ENCODE results near the gene RDX.
A peak's percentile ranks its signal among the peaks of the same experiment; 100 is the strongest.

The RDX gene

GRCh38 chr11:110172468-110173065, 123.8 kb downstream of the RDX start:
- no peak for DNase-seq (ENCODE audit: low read depth)

GRCh38 chr11:110169738-110170137, 126.7 kb downstream of the RDX start:
- no peak for DNase-seq (ENCODE audit: low read depth)

- no peak for DNase-seq (ENCODE audit: low read depth)
Measured at GRCh38 chr11:110168033-110168803, 128.2 kb downstream of the RDX start.

GRCh38 chr11:110165039-110165925, 131.1 kb downstream of the RDX start:
- DNase-seq (ENCODE audit: low read depth) = no peak

- DNase-seq (ENCODE audit: low read depth) = no peak
Measured at GRCh38 chr11:110162216-110162615, 134.2 kb downstream of the RDX start.

- DNase-seq (ENCODE audit: low read depth) = no peak
Measured at GRCh38 chr11:110161061-110161460, 135.4 kb downstream of the RDX start.

- DNase-seq (ENCODE audit: low read depth) = no peak
Measured at GRCh38 chr11:110160437-110160836, 136.0 kb downstream of the RDX start.

GRCh38 chr11:110160016-110160415, 136.4 kb downstream of the RDX start:
- no peak for DNase-seq (ENCODE audit: low read depth)

- no peak for DNase-seq (ENCODE audit: low read depth)
Measured at GRCh38 chr11:110159476-110159875, 136.9 kb downstream of the RDX start.

GRCh38 chr11:110158317-110159200, 137.9 kb downstream of the RDX start:
- no peak for DNase-seq (ENCODE audit: low read depth)

- no peak for DNase-seq (ENCODE audit: low read depth)
Measured at GRCh38 chr11:110156503-110156902, 139.9 kb downstream of the RDX start.

GRCh38 chr11:110153474-110153873, 142.9 kb downstream of the RDX start:
- DNase-seq (ENCODE audit: low read depth) = peak; percentile 31

- DNase-seq (ENCODE audit: low read depth) = no peak
Measured at GRCh38 chr11:110152199-110152598, 144.2 kb downstream of the RDX start.

GRCh38 chr11:110148775-110149744, 147.4 kb downstream of the RDX start:
- no peak for DNase-seq (ENCODE audit: low read depth)

GRCh38 chr11:110147962-110148709, 148.3 kb downstream of the RDX start:
- peak; percentile 21 for DNase-seq (ENCODE audit: low read depth)

- no peak for DNase-seq (ENCODE audit: low read depth)
Measured at GRCh38 chr11:110141812-110142211, 154.6 kb downstream of the RDX start.

GRCh38 chr11:110134110-110134509, 162.3 kb downstream of the RDX start:
- DNase-seq (ENCODE audit: low read depth) = no peak

- no peak for DNase-seq (ENCODE audit: low read depth)
Measured at GRCh38 chr11:110133160-110133559, 163.3 kb downstream of the RDX start.

GRCh38 chr11:110131386-110132123, 164.9 kb downstream of the RDX start:
- no peak for DNase-seq (ENCODE audit: low read depth)
